ENCODE measurements around the gene LPP.

DNA sequence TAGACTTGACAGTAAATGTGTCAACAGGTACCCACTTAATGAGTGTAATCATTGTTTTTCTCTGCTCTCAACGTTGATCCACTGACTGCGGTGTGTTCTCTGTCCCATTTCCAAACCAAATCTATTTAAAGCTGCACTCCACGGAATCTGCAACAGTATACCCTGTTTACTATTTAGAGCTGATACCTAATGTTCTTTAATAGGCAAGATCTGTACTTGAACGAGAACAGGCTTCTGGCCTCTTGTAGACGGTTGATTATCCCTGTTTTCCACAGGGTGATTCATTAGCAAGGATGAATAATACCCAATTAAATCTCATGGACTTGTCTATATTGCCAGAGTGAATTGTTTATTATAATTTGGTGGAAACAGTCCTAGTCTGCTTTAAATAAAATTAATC lies 189.9 kb downstream of the LPP start:
- TF ChIP-seq, protein P1, sequence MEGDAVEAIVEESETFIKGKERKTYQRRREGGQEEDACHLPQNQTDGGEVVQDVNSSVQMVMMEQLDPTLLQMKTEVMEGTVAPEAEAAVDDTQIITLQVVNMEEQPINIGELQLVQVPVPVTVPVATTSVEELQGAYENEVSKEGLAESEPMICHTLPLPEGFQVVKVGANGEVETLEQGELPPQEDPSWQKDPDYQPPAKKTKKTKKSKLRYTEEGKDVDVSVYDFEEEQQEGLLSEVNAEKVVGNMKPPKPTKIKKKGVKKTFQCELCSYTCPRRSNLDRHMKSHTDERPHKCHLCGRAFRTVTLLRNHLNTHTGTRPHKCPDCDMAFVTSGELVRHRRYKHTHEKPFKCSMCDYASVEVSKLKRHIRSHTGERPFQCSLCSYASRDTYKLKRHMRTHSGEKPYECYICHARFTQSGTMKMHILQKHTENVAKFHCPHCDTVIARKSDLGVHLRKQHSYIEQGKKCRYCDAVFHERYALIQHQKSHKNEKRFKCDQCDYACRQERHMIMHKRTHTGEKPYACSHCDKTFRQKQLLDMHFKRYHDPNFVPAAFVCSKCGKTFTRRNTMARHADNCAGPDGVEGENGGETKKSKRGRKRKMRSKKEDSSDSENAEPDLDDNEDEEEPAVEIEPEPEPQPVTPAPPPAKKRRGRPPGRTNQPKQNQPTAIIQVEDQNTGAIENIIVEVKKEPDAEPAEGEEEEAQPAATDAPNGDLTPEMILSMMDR (IDR thresholded peaks at IDR 0.05): no peak
- TF ChIP-seq EP300 (IDR thresholded peaks at IDR 0.05) (no peak), POLR2A (IDR thresholded peaks at IDR 0.05) (no peak)
